Measurements from ENCODE around the gene ADCY6.

- no peak for TF ChIP-seq EZH2 (IDR thresholded peaks at IDR 0.05)
- TF ChIP-seq POLR2AphosphoS5 (IDR thresholded peaks at IDR 0.05; ENCODE audit: borderline replicate concordance, low read depth, low read length), result no peak
Observed at GRCh38 chr12:48786591-48787544, 2.0 kb downstream of the ADCY6 start.
